GM23248 (cell line): ENCODE results near the gene GFI1B. TPM values are rescaled to one million over a fixed set of nuclear protein-coding genes. Genes with fewer than 3 reads are reported as not detected.

Experiments
- DNase-seq: peaks from one replicate; pipeline ENCODE4 v3.0.0-alpha.2; 2015
- H2AFZ ChIP-seq: fragments of 200-600 bp; sonication (generic); 2 replicates; pipeline ENCODE4 v1.6.1; 2016; ENCODE audit warnings: antibody characterized with exemption
- H3F3A ChIP-seq: fragments of 200-600 bp; sonication (generic); 2 replicates; pipeline ENCODE4 v1.6.1; 2016; ENCODE audit warnings: mild to moderate bottlenecking, antibody characterized with exemption, mixed run types; ENCODE audit not compliant: insufficient read depth
- H3K27ac ChIP-seq: fragments of 200-600 bp; sonication (generic); 2 replicates; pipeline ENCODE4 v1.5.1; 2016; ENCODE audit warnings: mild to moderate bottlenecking
- H3K27me3 ChIP-seq: fragments of 200-600 bp; sonication (generic); replicated peaks from 2 replicates; pipeline ENCODE4 v1.6.1; 2016; ENCODE audit warnings: mild to moderate bottlenecking; ENCODE audit not compliant: insufficient read depth
- H3K36me3 ChIP-seq: fragments of 200-600 bp; sonication (generic); 2 replicates; pipeline ENCODE4 v1.6.1; 2016; ENCODE audit warnings: low read depth, mild to moderate bottlenecking
- H3K4me1 ChIP-seq: fragments of 200-600 bp; sonication (generic); 2 replicates; pipeline ENCODE4 v1.6.1; 2016; ENCODE audit warnings: mild to moderate bottlenecking; ENCODE audit not compliant: insufficient read depth
- H3K4me2 ChIP-seq: fragments of 200-600 bp; sonication (generic); one replicate; pipeline ENCODE4 v1.6.1; 2016; ENCODE audit warnings: mild to moderate bottlenecking; ENCODE audit not compliant: unreplicated experiment
- H3K4me3 ChIP-seq: fragments of 200-600 bp; sonication (generic); 2 replicates; pipeline ENCODE4 v1.5.1; 2016; ENCODE audit warnings: mild to moderate bottlenecking
- H3K79me2 ChIP-seq: fragments of 200-600 bp; sonication (generic); 2 replicates; pipeline ENCODE4 v1.6.1; 2016; ENCODE audit warnings: mild to moderate bottlenecking; ENCODE audit not compliant: insufficient read depth
- H3K9ac ChIP-seq: fragments of 200-600 bp; sonication (generic); 2 replicates; pipeline ENCODE4 v1.6.1; 2016; ENCODE audit warnings: mild to moderate bottlenecking
- H3K9me2 ChIP-seq: fragments of 200-600 bp; sonication (generic); 2 replicates; pipeline ENCODE4 v1.6.1; 2016; ENCODE audit warnings: mixed run types, mild to moderate bottlenecking, moderate library complexity; ENCODE audit not compliant: insufficient read depth
- H3K9me3 ChIP-seq: fragments of 200-600 bp; sonication (generic); one replicate; pipeline ENCODE4 v1.6.1; 2017; ENCODE audit warnings: low read depth
- H4K20me1 ChIP-seq: fragments of 200-600 bp; sonication (generic); 2 replicates; pipeline ENCODE4 v1.6.0; 2016; ENCODE audit not compliant: insufficient read depth
- EZH2 ChIP-seq: fragments of 200-600 bp; sonication (generic); IDR thresholded peaks from 2 replicates; pipeline ENCODE4 v1.6.1; 2018; ENCODE audit warnings: antibody characterized with exemption, mild to moderate bottlenecking; ENCODE audit not compliant: insufficient read depth, poor library complexity, severe bottlenecking
- EZH2phosphoT487 ChIP-seq: fragments of 200-600 bp; sonication (generic); IDR thresholded peaks from 2 replicates; pipeline ENCODE4 v1.6.1; 2018; ENCODE audit warnings: antibody characterized with exemption, moderate library complexity, mild to moderate bottlenecking, low read depth; ENCODE audit not compliant: insufficient read depth
- WGBS, 2 experiments: methylation state at CpG; one replicate each; pipeline ENCODE4 v1.1.6; 2015 to 2017; ENCODE audit warnings: low lambda C conversion rate in 2 of 2, low coverage in 1 of 2; ENCODE audit errors: missing lambda C conversion rate in 2 of 2; 5-methylcytosine and 5-hydroxymethylcytosine counted together
- in situ Hi-C: fragments of 300-500 bp; cut with MboI; formaldehyde crosslinking; loops from 2 replicates; pipeline ENCODE4 v1.15.0; 2020
- polyA plus RNA-seq: library from polyadenylated mRNA; unstranded; fragments of >200 nt; fragmentation: Nextera tagmentation; extraction: Ambion mirVana; gene quantifications from 2 replicates; pipeline ENCODE4 v1.2.1, GENCODE V29; 2016
- total RNA-seq: library from RNA; depleted of rRNA; stranded (reverse); fragments of >200 nt; shearing (Covaris generic); gene quantifications from 2 replicates; pipeline ENCODE4 v1.2.3, GENCODE V29; 2014; rRNA removed

Gene GFI1B
- not detected in 2 replicates for total RNA-seq
- not detected in 2 replicates for polyA plus RNA-seq

- Histone ChIP-seq H3K9me3 (no peaks in the 10 kb centered on the region), H3K9me2 (no peaks in the 10 kb centered on the region), H3K9ac (no peak within 1 kb of the TSS), H3K4me3 (no peak within 1 kb of the TSS), H3K79me2 (no peaks in the 10 kb centered on the region), H3F3A (no peaks in the 10 kb centered on the region), H3K36me3 (no peaks in the 10 kb centered on the region), H3K4me2 (no peak within 1 kb of the TSS), H4K20me1 (no peaks in the 10 kb centered on the region), H2AFZ (no peak within 1 kb of the TSS), H3K27me3 (peaks cover 63% of the 10 kb centered on the region), H3K27ac (no peak within 1 kb of the TSS), H3K4me1 (no peaks in the 10 kb centered on the region)
- in situ Hi-C loops, result no loop called here
- TF ChIP-seq EZH2, result peak; percentile 81
- TF ChIP-seq EZH2phosphoT487, result no peak
- WGBS, 2 experiments, result 13 to 15% methylated on average over 26 of the region's 26 CpGs
- DNase-seq, result no peak
Measured at GRCh38 chr9:132978451-132979131, at the start of gene GFI1B. TSS of gene GFI1B (plus strand) at chr9:132978694. CDS start at chr9:132986679, 7,985 bp downstream.

DNA sequence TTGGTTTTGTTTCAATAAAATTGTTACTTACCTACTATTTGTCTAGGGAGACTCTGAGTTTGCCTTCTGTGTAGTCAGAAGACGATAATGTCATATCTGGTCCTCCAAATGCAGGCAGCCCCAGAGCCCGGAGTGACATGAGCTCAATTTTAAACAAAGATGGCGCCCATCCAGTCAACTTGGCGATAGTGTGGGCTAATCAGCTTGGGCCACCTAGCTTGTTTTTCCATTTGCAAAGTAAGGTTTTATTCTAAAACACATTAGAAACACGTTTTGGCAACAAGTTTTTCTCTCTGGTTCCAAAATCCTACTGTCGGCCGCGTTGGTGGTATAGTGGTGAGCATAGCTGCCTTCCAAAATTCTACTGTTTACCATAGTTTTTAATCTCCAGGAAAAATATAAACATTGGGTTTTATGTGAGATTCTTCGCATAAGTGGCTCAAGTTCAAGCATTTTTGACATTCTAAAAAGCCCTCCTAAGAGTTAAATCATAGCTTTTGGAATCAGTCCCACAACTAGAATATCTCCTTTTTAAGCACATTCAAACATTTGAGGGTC is 47.2 kb upstream of the GFI1B start:
- H3K79me2 ChIP-seq, result peaks cover 62% of the 10 kb centered on the region
- H3K9me3 ChIP-seq, result no peaks in the 10 kb centered on the region
- no peak for TF ChIP-seq EZH2
- no peak for TF ChIP-seq EZH2phosphoT487
- H3K4me1 ChIP-seq, result no peaks in the 10 kb centered on the region
- no peak overlapping the region for H2AFZ ChIP-seq
- H3K36me3 ChIP-seq, result peaks cover 28% of the 10 kb centered on the region
- no peaks in the 10 kb centered on the region for H3F3A ChIP-seq
- no peak for DNase-seq
- no peak overlapping the region for H3K4me2 ChIP-seq
- WGBS, 2 experiments, result 98% methylated on average over 9 of the region's 9 CpGs
- no peak overlapping the region for H3K9ac ChIP-seq
- no peaks in the 10 kb centered on the region for H3K9me2 ChIP-seq
- H3K27me3 ChIP-seq, result no peaks in the 10 kb centered on the region
- H4K20me1 ChIP-seq, result no peaks in the 10 kb centered on the region; the same call in 1 of the 2 replicates
- in situ Hi-C loops, result no loop called here
- no peak overlapping the region for H3K4me3 ChIP-seq
- H3K27ac ChIP-seq, result no peak overlapping the region

GRCh38 chr9:132935026-132935425 is 43.5 kb upstream of the GFI1B start:
- Histone ChIP-seq H3K27ac (no peak overlapping the region), H3K4me1 (0 out of 2 replicates have a peak, but pooled peaks cover 7% of the 10 kb centered on the region), H3K4me2 (no peak overlapping the region), H3K27me3 (no peaks in the 10 kb centered on the region), H3K4me3 (no peak overlapping the region), H2AFZ (no peak overlapping the region), H3K36me3 (peaks cover 9% of the 10 kb centered on the region; the same call in 1 of the 2 replicates), H3K79me2 (peaks cover 95% of the 10 kb centered on the region), H3K9ac (no peak overlapping the region), H4K20me1 (no peaks in the 10 kb centered on the region; the same call in 1 of the 2 replicates), H3F3A (no peaks in the 10 kb centered on the region), H3K9me3 (no peaks in the 10 kb centered on the region), H3K9me2 (no peaks in the 10 kb centered on the region)
- in situ Hi-C loops, result no loop called here
- WGBS, 2 experiments, result 51 to 53% methylated on average over 6 of the region's 6 CpGs
- TF ChIP-seq EZH2phosphoT487 (no peak), EZH2 (no peak)
- DNase-seq, result no peak

- Histone ChIP-seq H3K4me2 (no peak overlapping the region), H3K27ac (no peak overlapping the region), H3K9me3 (no peaks in the 10 kb centered on the region), H3F3A (no peaks in the 10 kb centered on the region), H3K27me3 (no peaks in the 10 kb centered on the region), H2AFZ (no peak overlapping the region), H3K79me2 (peaks cover 100% of the 10 kb centered on the region), H3K4me1 (0 out of 2 replicates have a peak, but pooled peaks cover 11% of the 10 kb centered on the region), H3K4me3 (no peak overlapping the region), H3K9ac (no peak overlapping the region), H4K20me1 (no peaks in the 10 kb centered on the region), H3K36me3 (peaks cover 6% of the 10 kb centered on the region; the same call in 1 of the 2 replicates), H3K9me2 (no peaks in the 10 kb centered on the region)
- peak; percentile 16 for DNase-seq
- in situ Hi-C loops, result no loop called here
- WGBS, 2 experiments, result 93 to 95% methylated on average over 7 of the region's 7 CpGs
- TF ChIP-seq EZH2 (no peak), EZH2phosphoT487 (no peak)
Measured at GRCh38 chr9:132937463-132937901, 41.0 kb upstream of the GFI1B start.
